ENCODE results near the gene PKP3. TPM values are rescaled to one million over a fixed set of nuclear protein-coding genes. Genes with fewer than 3 reads are reported as not detected.

Gene PKP3
- total and polyA plus RNA-seq, 9 of the 15 experiments (the other 6 are each of a cell fraction or from before 2014, with no cell fraction given) = 0.11 to 110 (median 30.7) TPM

DNA sequence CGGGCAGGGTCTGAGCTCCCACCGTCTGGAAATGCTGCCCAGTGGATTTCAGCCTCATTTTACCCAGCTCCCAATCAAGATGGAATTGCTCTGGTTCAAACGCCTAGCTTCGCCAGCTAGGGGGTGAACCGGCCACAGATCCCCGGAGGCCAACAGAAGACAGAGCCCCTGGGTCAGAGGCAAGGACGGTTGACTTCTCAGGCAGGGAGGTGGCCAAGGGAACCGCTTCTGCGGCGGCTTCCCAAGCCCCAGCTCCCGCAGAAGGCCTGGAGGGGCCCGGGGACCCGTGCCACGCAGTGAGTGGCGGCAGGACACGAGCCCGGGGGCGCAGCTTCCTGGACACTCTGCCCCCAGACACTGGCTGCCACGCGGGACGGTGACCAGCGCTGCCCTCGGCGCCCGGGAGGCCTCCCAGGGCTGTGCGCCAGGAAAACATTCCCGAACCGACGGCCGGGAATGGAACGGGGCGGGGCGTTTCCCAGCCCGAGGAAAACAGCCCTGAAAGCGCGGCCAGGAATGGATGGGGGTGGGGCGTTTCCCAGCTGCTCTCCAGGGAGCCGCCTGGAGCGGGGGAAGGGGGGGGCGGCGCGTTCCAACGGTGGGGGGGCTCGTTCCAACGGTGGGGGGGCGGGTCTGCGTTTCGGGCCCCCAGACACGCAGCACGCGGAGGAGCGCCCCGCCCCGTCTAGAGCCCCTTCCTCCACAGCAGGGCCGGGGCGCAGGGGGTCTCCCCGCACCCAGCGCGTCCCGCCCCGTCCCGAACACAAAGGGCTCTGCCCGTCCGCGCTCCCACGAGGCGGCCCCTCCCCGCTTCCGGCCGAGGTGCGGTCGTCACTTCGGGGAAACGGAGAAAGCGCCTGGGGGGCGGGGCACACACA, 38.2 kb upstream of the PKP3 start (continued):
- TF ChIP-seq, protein P1, sequence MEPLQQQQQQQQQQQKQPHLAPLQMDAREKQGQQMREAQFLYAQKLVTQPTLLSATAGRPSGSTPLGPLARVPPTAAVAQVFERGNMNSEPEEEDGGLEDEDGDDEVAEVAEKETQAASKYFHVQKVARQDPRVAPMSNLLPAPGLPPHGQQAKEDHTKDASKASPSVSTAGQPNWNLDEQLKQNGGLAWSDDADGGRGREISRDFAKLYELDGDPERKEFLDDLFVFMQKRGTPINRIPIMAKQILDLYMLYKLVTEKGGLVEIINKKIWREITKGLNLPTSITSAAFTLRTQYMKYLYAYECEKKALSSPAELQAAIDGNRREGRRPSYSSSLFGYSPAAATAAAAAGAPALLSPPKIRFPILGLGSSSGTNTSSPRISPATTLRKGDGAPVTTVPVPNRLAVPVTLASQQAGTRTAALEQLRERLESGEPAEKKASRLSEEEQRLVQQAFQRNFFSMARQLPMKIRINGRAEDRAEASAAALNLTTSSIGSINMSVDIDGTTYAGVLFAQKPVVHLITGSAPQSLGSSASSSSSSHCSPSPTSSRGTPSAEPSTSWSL (CRISPR knock-in tag; IDR thresholded peaks at IDR 0.05; ENCODE audit: borderline replicate concordance) = 0 out of 2 replicates have a peak, but pooled peaks have one; percentile 27
- TF ChIP-seq ZNF184 (CRISPR knock-in tag; IDR thresholded peaks at IDR 0.05) (no peak), CTBP1 (IDR thresholded peaks at IDR 0.05; ENCODE audit: borderline replicate concordance) (peak; percentile 49; the same call in 1 of the 2 replicates), SRF (CRISPR knock-in tag; IDR thresholded peaks at IDR 0.05) (no peak), ZNF133 (CRISPR knock-in tag; IDR thresholded peaks at IDR 0.05) (0 out of 2 replicates have a peak, but pooled peaks have one; percentile 38), ZZZ3 (IDR thresholded peaks at IDR 0.05) (no peak), PRPF4 (IDR thresholded peaks at IDR 0.05; ENCODE audit: insufficient read depth, low read depth, low read length, poor library complexity, severe bottlenecking) (no peak), KAT8 (IDR thresholded peaks at IDR 0.05; ENCODE audit: low read depth) (no peak), ZFP1 (CRISPR knock-in tag; IDR thresholded peaks at IDR 0.05) (0 out of 2 replicates have a peak, but pooled peaks have one; percentile 48)
- TF ChIP-seq, protein P2, sequence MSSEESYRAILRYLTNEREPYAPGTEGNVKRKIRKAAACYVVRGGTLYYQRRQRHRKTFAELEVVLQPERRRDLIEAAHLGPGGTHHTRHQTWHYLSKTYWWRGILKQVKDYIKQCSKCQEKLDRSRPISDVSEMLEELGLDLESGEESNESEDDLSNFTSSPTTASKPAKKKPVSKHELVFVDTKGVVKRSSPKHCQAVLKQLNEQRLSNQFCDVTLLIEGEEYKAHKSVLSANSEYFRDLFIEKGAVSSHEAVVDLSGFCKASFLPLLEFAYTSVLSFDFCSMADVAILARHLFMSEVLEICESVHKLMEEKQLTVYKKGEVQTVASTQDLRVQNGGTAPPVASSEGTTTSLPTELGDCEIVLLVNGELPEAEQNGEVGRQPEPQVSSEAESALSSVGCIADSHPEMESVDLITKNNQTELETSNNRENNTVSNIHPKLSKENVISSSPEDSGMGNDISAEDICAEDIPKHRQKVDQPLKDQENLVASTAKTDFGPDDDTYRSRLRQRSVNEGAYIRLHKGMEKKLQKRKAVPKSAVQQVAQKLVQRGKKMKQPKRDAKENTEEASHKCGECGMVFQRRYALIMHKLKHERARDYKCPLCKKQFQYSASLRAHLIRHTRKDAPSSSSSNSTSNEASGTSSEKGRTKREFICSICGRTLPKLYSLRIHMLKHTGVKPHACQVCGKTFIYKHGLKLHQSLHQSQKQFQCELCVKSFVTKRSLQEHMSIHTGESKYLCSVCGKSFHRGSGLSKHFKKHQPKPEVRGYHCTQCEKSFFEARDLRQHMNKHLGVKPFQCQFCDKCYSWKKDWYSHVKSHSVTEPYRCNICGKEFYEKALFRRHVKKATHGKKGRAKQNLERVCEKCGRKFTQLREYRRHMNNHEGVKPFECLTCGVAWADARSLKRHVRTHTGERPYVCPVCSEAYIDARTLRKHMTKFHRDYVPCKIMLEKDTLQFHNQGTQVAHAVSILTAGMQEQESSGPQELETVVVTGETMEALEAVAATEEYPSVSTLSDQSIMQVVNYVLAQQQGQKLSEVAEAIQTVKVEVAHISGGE (CRISPR knock-in tag; IDR thresholded peaks at IDR 0.05) = peak in 1 of 3 experiments; percentile 69; a peak in 2 of 6 replicates
- TF ChIP-seq, protein P3, sequence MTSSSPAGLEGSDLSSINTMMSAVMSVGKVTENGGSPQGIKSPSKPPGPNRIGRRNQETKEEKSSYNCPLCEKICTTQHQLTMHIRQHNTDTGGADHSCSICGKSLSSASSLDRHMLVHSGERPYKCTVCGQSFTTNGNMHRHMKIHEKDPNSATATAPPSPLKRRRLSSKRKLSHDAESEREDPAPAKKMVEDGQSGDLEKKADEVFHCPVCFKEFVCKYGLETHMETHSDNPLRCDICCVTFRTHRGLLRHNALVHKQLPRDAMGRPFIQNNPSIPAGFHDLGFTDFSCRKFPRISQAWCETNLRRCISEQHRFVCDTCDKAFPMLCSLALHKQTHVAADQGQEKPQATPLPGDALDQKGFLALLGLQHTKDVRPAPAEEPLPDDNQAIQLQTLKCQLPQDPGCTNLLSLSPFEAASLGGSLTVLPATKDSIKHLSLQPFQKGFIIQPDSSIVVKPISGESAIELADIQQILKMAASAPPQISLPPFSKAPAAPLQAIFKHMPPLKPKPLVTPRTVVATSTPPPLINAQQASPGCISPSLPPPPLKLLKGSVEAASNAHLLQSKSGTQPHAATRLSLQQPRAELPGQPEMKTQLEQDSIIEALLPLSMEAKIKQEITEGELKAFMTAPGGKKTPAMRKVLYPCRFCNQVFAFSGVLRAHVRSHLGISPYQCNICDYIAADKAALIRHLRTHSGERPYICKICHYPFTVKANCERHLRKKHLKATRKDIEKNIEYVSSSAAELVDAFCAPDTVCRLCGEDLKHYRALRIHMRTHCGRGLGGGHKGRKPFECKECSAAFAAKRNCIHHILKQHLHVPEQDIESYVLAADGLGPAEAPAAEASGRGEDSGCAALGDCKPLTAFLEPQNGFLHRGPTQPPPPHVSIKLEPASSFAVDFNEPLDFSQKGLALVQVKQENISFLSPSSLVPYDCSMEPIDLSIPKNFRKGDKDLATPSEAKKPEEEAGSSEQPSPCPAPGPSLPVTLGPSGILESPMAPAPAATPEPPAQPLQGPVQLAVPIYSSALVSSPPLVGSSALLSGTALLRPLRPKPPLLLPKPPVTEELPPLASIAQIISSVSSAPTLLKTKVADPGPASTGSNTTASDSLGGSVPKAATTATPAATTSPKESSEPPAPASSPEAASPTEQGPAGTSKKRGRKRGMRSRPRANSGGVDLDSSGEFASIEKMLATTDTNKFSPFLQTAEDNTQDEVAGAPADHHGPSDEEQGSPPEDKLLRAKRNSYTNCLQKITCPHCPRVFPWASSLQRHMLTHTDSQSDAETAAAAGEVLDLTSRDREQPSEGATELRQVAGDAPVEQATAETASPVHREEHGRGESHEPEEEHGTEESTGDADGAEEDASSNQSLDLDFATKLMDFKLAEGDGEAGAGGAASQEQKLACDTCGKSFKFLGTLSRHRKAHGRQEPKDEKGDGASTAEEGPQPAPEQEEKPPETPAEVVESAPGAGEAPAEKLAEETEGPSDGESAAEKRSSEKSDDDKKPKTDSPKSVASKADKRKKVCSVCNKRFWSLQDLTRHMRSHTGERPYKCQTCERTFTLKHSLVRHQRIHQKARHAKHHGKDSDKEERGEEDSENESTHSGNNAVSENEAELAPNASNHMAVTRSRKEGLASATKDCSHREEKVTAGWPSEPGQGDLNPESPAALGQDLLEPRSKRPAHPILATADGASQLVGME (CRISPR knock-in tag; IDR thresholded peaks at IDR 0.05) = peak; percentile 81; the same call in 1 of the 2 replicates
- TF ChIP-seq, protein P4, sequence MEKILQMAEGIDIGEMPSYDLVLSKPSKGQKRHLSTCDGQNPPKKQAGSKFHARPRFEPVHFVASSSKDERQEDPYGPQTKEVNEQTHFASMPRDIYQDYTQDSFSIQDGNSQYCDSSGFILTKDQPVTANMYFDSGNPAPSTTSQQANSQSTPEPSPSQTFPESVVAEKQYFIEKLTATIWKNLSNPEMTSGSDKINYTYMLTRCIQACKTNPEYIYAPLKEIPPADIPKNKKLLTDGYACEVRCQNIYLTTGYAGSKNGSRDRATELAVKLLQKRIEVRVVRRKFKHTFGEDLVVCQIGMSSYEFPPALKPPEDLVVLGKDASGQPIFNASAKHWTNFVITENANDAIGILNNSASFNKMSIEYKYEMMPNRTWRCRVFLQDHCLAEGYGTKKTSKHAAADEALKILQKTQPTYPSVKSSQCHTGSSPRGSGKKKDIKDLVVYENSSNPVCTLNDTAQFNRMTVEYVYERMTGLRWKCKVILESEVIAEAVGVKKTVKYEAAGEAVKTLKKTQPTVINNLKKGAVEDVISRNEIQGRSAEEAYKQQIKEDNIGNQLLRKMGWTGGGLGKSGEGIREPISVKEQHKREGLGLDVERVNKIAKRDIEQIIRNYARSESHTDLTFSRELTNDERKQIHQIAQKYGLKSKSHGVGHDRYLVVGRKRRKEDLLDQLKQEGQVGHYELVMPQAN (IDR thresholded peaks at IDR 0.05; ENCODE audit: borderline replicate concordance) = no peak

Measured in K562 (cell line).